Left cardiac atrium (tissue), 4 donors: Measurements from ENCODE around the gene SLC35B3. TPM values are rescaled to one million over a fixed set of nuclear protein-coding genes. Genes with fewer than 3 reads are reported as not detected.
"Not testable (repeated sequence)": the region's sequence is repeated elsewhere in the genome, so short reads cannot be mapped to it uniquely, and the experiment has no call there.

Experiments used
- ATAC-seq, 2 donors: fragments of 200-7000 bp; cut with Tn5 transposase; one replicate each; pipeline ENCODE4 v1.9.1; 2020; ENCODE audit warnings: mild to moderate bottlenecking in 2 of 2, moderate library complexity in 2 of 2
- DNase-seq: peaks from one replicate; pipeline ENCODE4 v3.0.0-alpha.2; 2020
- intact Hi-C, 2 donors: fragments of 100-400 bp; cut with DNase I; formaldehyde crosslinking; loops; one replicate each; pipeline versions ENCODE4 v1.14.1 to v1.15.1; 2022 to 2023
- long read RNA-seq: library from polyadenylated mRNA; unstranded; transcript quantifications from one replicate; pipeline ENCODE4 v2.0.0, GENCODE V29; 2021
- total RNA-seq, 2 donors: library from RNA; stranded (reverse); fragmentation: NEBNext Ultra II Directional; extraction: Animal tissue kit (Norgen Biotek cat#: 25700); gene quantifications; one replicate each; pipeline ENCODE4 v1.2.1, GENCODE V29; 2021
- donor health status: DM: no; HTN: yes; CAD: no.
- donor health status: DM: no; HTN: yes; CAD: no; lungs with severe emphysema.
- donor health status: DM: yes; HTN: yes; CAD: no.
- donor health status: Dilated cardiomyopathy.

SLC35B3 gene
- 10 to 100 TPM in 1 of 2 donors, 1 to 10 TPM in 1; 9.0 to 11.1 TPM for total RNA-seq
- long read RNA-seq, partial matches to known transcripts = 1 of 6 reads
- long read RNA-seq, other reads (novel, unspliced or antisense) = 3 of 6 reads

- intact Hi-C loops = no loop called here
- ATAC-seq = peak; percentile 100
- peak; percentile 99 for DNase-seq
Measured at GRCh38 chr6:8435093-8435844, at the start of gene SLC35B3. Gene SLC35B3 (minus strand): TSS chr6:8435545.

GRCh38 chr6:8483650-8484049 lies 48.3 kb upstream of the SLC35B3 start:
- no peak for ATAC-seq
- DNase-seq = no peak
- intact Hi-C loops = no loop called here

- intact Hi-C loops = no loop called here
- ATAC-seq (no peak), DNase-seq (no peak)
Measured at GRCh38 chr6:8481727-8482126, 46.4 kb upstream of the SLC35B3 start.

GRCh38 chr6:8478418-8478817 lies 43.1 kb upstream of the SLC35B3 start:
- DNase-seq (no peak), ATAC-seq (no peak)
- intact Hi-C loops = no loop called here

- ATAC-seq = no peak
- no peak for DNase-seq
- intact Hi-C loops = no loop called here
Measured at GRCh38 chr6:8476656-8477055, 41.3 kb upstream of the SLC35B3 start.

GRCh38 chr6:8468552-8469356 lies 33.4 kb upstream of the SLC35B3 start:
- intact Hi-C loops = no loop called here
- no peak for DNase-seq
- ATAC-seq = no peak

- intact Hi-C loops = no loop called here
Measured at GRCh38 chr6:8462694-8463093, 27.3 kb upstream of the SLC35B3 start.

GRCh38 chr6:8462169-8462568 lies 26.8 kb upstream of the SLC35B3 start:
- ATAC-seq = no peak
- intact Hi-C loops = no loop called here
- DNase-seq = no peak

More at GRCh38 chr6:8462694-8463093, 27.3 kb upstream of the SLC35B3 start:
- DNase-seq = no peak
- no peak for ATAC-seq

- ATAC-seq = no peak
- intact Hi-C loops = no loop called here
- no peak for DNase-seq
Measured at GRCh38 chr6:8446391-8446790, 11.0 kb upstream of the SLC35B3 start.

GRCh38 chr6:8445930-8446329 lies 10.6 kb upstream of the SLC35B3 start:
- ATAC-seq, DNase-seq, intact Hi-C loops: not testable (repeated sequence)

- ATAC-seq (no peak), DNase-seq (no peak)
- intact Hi-C loops = no loop called here
Measured at GRCh38 chr6:8442150-8442549, 6.8 kb upstream of the SLC35B3 start.

- no peak for DNase-seq
- peak; percentile 27 to 49 for ATAC-seq
- intact Hi-C loops = no loop called here
Measured at GRCh38 chr6:8441452-8441851, 6.1 kb upstream of the SLC35B3 start.

- intact Hi-C loops = no loop called here
- no peak for ATAC-seq
- DNase-seq = no peak
Measured at GRCh38 chr6:8439601-8440268, 4.4 kb upstream of the SLC35B3 start.

GRCh38 chr6:8437813-8438212 lies 2.5 kb upstream of the SLC35B3 start:
- DNase-seq (no peak), ATAC-seq (no peak)
- intact Hi-C loops = no loop called here

GRCh38 chr6:8436966-8437365 lies 1.6 kb upstream of the SLC35B3 start:
- DNase-seq (no peak), ATAC-seq (no peak)
- intact Hi-C loops = no loop called here

GRCh38 chr6:8435845-8436168 lies 462 bp upstream of the SLC35B3 start:
- intact Hi-C loops = no loop called here
- DNase-seq = no peak
- peak in 1 of 2 donors; percentile 67 for ATAC-seq

GRCh38 chr6:8434727-8435092 lies 635 bp downstream of the SLC35B3 start:
- intact Hi-C loops = no loop called here
- ATAC-seq (peak; percentile 3 to 6), DNase-seq (no peak)

GRCh38 chr6:8432614-8433013 lies 2.7 kb downstream of the SLC35B3 start:
- DNase-seq = no peak
- intact Hi-C loops = no loop called here
- no peak for ATAC-seq

GRCh38 chr6:8429821-8430220 lies 5.5 kb downstream of the SLC35B3 start:
- no peak for ATAC-seq
- intact Hi-C loops = no loop called here
- DNase-seq = no peak

- intact Hi-C loops = not testable (repeated sequence)
Measured at GRCh38 chr6:8426544-8426943, 8.8 kb downstream of the SLC35B3 start.

More at GRCh38 chr6:8426544-8426943, 8.8 kb downstream of the SLC35B3 start:
- ATAC-seq, DNase-seq: not testable (repeated sequence)
